H9 (cell line): ENCODE data around the gene DECR2. TPM values are rescaled to one million over a fixed set of nuclear protein-coding genes. Genes with fewer than 3 reads are reported as not detected.

ENCODE experiments used
- DNase-seq: peaks from one replicate; pipeline ENCODE4 v3.0.0-alpha.2; 2017
- H2AFZ ChIP-seq: one replicate; pipeline ENCODE4 v1.6.1; 2013; ENCODE audit warnings: mild to moderate bottlenecking, low read length, control low read depth, moderate library complexity
- H2AK5ac ChIP-seq: 2 replicates; pipeline ENCODE4 v1.6.1; 2013; ENCODE audit warnings: low read length, control low read depth, mixed read lengths; ENCODE audit not compliant: insufficient read length
- H2BK120ac ChIP-seq: one replicate; pipeline ENCODE4 v1.6.1; 2013; ENCODE audit warnings: low read depth, mild to moderate bottlenecking, low read length, control low read depth, inconsistent platforms; ENCODE audit not compliant: poor library complexity, severe bottlenecking
- H2BK12ac ChIP-seq: 2 replicates; pipeline ENCODE4 v1.6.1; 2013; ENCODE audit warnings: low read length, control low read depth, mixed read lengths, low read depth; ENCODE audit not compliant: insufficient read length
- H2BK15ac ChIP-seq: 2 replicates; pipeline ENCODE4 v1.6.1; 2013; ENCODE audit warnings: low read depth, low read length, control low read depth
- H2BK20ac ChIP-seq: one replicate; pipeline ENCODE4 v1.6.1; 2013; ENCODE audit warnings: low read depth, mild to moderate bottlenecking, low read length, control low read depth, inconsistent platforms; ENCODE audit not compliant: poor library complexity, severe bottlenecking
- H2BK5ac ChIP-seq: 2 replicates; pipeline ENCODE4 v1.6.1; 2013; ENCODE audit warnings: low read length, control low read depth, mixed read lengths; ENCODE audit not compliant: insufficient read length
- H3K14ac ChIP-seq: 2 replicates; pipeline ENCODE4 v1.6.1; 2013; ENCODE audit warnings: low read length, control low read depth; ENCODE audit not compliant: insufficient read depth
- H3K18ac ChIP-seq: 2 replicates; pipeline ENCODE4 v1.6.1; 2013; ENCODE audit warnings: low read depth, mild to moderate bottlenecking, mixed read lengths, low read length, control low read depth; ENCODE audit not compliant: insufficient read length
- H3K23ac ChIP-seq: 2 replicates; pipeline ENCODE4 v1.6.1; 2013; ENCODE audit warnings: low read length, control low read depth, mixed read lengths, low read depth; ENCODE audit not compliant: insufficient read length
- H3K23me2 ChIP-seq: 2 replicates; pipeline ENCODE4 v1.6.1; 2013; ENCODE audit warnings: low read depth, mild to moderate bottlenecking, mixed read lengths, low read length, control low read depth; ENCODE audit not compliant: insufficient read length, poor library complexity, severe bottlenecking
- H3K27ac ChIP-seq: 2 replicates; pipeline ENCODE4 v1.5.1; 2013; ENCODE audit warnings: low read length, control low read depth, mixed read lengths, low read depth; ENCODE audit not compliant: insufficient read length
- H3K27me3 ChIP-seq: 2 replicates; pipeline ENCODE4 v1.6.1; 2013; ENCODE audit warnings: low read length, control low read depth, inconsistent platforms; ENCODE audit not compliant: insufficient read depth
- H3K4ac ChIP-seq: 2 replicates; pipeline ENCODE4 v1.6.1; 2013; ENCODE audit warnings: low read depth, mild to moderate bottlenecking, control low read depth, inconsistent platforms, low read length, moderate library complexity
- H3K4me1 ChIP-seq: 2 replicates; pipeline ENCODE4 v1.6.1; 2013; ENCODE audit warnings: low read length, control low read depth, inconsistent platforms; ENCODE audit not compliant: insufficient read depth
- H3K4me2 ChIP-seq: 2 replicates; pipeline ENCODE4 v1.6.1; 2013; ENCODE audit warnings: low read length, control low read depth, mixed read lengths; ENCODE audit not compliant: insufficient read length, insufficient read depth
- H3K56ac ChIP-seq: 2 replicates; pipeline ENCODE4 v1.6.1; 2013; ENCODE audit warnings: low read depth, mild to moderate bottlenecking, mixed read lengths, low read length, control low read depth; ENCODE audit not compliant: insufficient read length
- H3K79me1 ChIP-seq: 2 replicates; pipeline ENCODE4 v1.6.1; 2013; ENCODE audit warnings: low read depth, mild to moderate bottlenecking, moderate library complexity, low read length, control low read depth, inconsistent platforms; ENCODE audit not compliant: insufficient read depth, poor library complexity, severe bottlenecking
- H3K79me2 ChIP-seq: 2 replicates; pipeline ENCODE4 v1.6.1; 2013; ENCODE audit warnings: low read length, control low read depth, inconsistent platforms; ENCODE audit not compliant: insufficient read depth
- H3K9ac ChIP-seq: 2 replicates; pipeline ENCODE4 v1.6.1; 2013; ENCODE audit warnings: low read length, control low read depth, mixed read lengths; ENCODE audit not compliant: insufficient read length; ENCODE audit errors: extremely low read depth
- H3K9me3 ChIP-seq: one replicate; pipeline ENCODE4 v1.6.1; 2013; ENCODE audit warnings: low read depth, low read length, inconsistent platforms; ENCODE audit not compliant: control insufficient read depth
- H3T11ph ChIP-seq: one replicate; pipeline ENCODE4 v1.6.1; 2013; ENCODE audit warnings: mild to moderate bottlenecking, low read length, control low read depth, inconsistent platforms
- H4K20me1 ChIP-seq: one replicate; pipeline ENCODE4 v1.6.1; 2013; ENCODE audit not compliant: control insufficient read depth, insufficient read length, insufficient read depth
- H4K5ac ChIP-seq: 2 replicates; pipeline ENCODE4 v1.6.1; 2013; ENCODE audit warnings: low read depth, mild to moderate bottlenecking, mixed read lengths, low read length, control low read depth; ENCODE audit not compliant: insufficient read length
- H4K8ac ChIP-seq: replicated peaks from 2 replicates; pipeline ENCODE4 v1.6.1; 2013; ENCODE audit warnings: low read length, control low read depth, mixed read lengths, low read depth; ENCODE audit not compliant: insufficient read length
- H4K91ac ChIP-seq: 2 replicates; pipeline ENCODE4 v1.6.1; 2013; ENCODE audit warnings: low read depth, mild to moderate bottlenecking, moderate library complexity, mixed read lengths, low read length, control low read depth; ENCODE audit not compliant: insufficient read length
- H3K27ac Mint-ChIP-seq, 3 experiments: 2 replicates in 2 of 3; 3 replicates in 1 of 3; pipeline ENCODE4 v1.8.0; 2020 to 2021; ENCODE audit warnings: mixed read lengths in 3 of 3, mild to moderate bottlenecking in 1 of 3, moderate library complexity in 1 of 3
- H3K27me3 Mint-ChIP-seq: 2 replicates; pipeline ENCODE4 v1.8.0; 2021; ENCODE audit warnings: low read depth, mild to moderate bottlenecking, moderate library complexity, mixed read lengths
- H3K36me3 Mint-ChIP-seq, 3 experiments: 2 replicates in 2 of 3; 3 replicates in 1 of 3; pipeline ENCODE4 v1.8.0; 2020 to 2021; ENCODE audit warnings: low read depth in 3 of 3, mixed read lengths in 3 of 3; ENCODE audit not compliant: insufficient read depth in 1 of 3
- H3K4me1 Mint-ChIP-seq, 2 experiments: 2 replicates each; pipeline ENCODE4 v1.8.0; 2020; ENCODE audit warnings: mixed read lengths in 2 of 2
- H3K4me3 Mint-ChIP-seq, 2 experiments: 2 replicates in 1 of 2; 3 replicates in 1 of 2; pipeline ENCODE4 v1.8.0; 2020 to 2021; ENCODE audit warnings: mild to moderate bottlenecking in 2 of 2, mixed read lengths in 2 of 2, moderate library complexity in 1 of 2
- H3K9me3 Mint-ChIP-seq, 2 experiments: 2 replicates in 1 of 2; 3 replicates in 1 of 2; pipeline ENCODE4 v1.8.0; 2020; ENCODE audit warnings: mild to moderate bottlenecking in 2 of 2, mixed read lengths in 2 of 2, moderate library complexity in 1 of 2
- WGBS: extraction: QIAGEN DNeasy Blood & Tissue Kit; methylation state at CpG from one replicate; pipeline ENCODE4 v1.1.7; 2013; ENCODE audit warnings: missing lambda C conversion rate, low lambda C conversion rate, mixed read lengths; ENCODE audit not compliant: insufficient read length; ENCODE audit errors: extremely low coverage; 5-methylcytosine and 5-hydroxymethylcytosine counted together
- total RNA-seq: library from RNA; stranded (reverse); gene quantifications from 2 replicates; pipeline ENCODE4 v1.2.1, GENCODE V29; 2021
- TF ChIP-seq, protein P1 (sequence below): fragments of 200-600 bp; sonication (generic); conservative IDR thresholded peaks from 3 replicates; pipeline ENCODE4 v1.8.0; 2021; ENCODE audit warnings: antibody characterized with exemption, mild to moderate bottlenecking

DECR2 gene
- total RNA-seq, 1 experiment from 2014 or later = 39.3 TPM

DNA sequence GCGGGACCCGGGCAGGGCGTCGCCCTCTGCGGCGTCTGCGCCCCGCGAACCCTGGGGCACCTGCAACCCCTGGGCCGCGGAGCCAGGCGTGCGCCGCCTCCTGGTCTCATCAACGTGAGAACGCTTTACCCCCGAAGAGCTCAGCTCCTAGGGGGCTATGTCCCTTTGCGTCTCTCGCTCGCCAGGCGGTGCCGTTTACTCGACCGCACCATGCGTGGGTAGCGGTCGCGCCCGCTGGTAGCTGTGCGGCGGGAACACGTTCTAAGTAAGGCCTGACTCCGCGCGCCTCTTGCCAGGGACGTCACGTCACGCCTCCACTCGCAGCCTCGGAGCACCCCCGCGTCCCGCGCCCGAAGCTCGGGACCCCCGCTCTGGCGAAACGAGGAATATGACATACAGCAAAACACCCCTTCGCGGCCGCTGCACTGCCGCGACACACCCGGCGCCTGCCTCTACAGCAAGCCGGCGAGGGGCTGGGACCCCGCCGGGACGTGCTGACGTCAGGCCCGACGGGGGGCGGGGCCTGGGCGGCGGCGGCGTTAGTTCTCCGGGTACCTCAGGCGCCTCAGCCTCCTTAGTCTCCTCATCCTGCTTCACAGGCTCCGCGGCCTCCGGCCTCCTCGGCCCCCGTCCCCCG, 23.5 kb downstream of the DECR2 start, which contains the start of gene RAB11FIP3:
Gene RAB11FIP3, plus strand, starts transcription at position 568 of the 637 bp plus-strand sequence. CDS start 358 bp downstream, outside the sequence.
- Mint-ChIP-seq H3K27ac (peak within 1 kb of the TSS in 1 of 3 experiments; percentile 59; a peak in 1 of 7 replicates), H3K27me3 (peaks cover 61% of the 10 kb centered on the region), H3K4me1 (peaks cover 17 to 24% of the 10 kb centered on the region in 2 experiments), H3K4me3 (peak within 1 kb of the TSS; percentile 73 to 82), H3K9me3 (no peaks in the 10 kb centered on the region; a peak in 1 of 5 replicates), H3K36me3 (peaks cover 7 to 25% (median 14%) of the 10 kb centered on the region in 3 experiments; a peak in 6 of 7 replicates)
- Histone ChIP-seq H3K4me2 (peak within 1 kb of the TSS; percentile 55), H2AFZ (no peak within 1 kb of the TSS), H3T11ph (no peak within 1 kb of the TSS), H2BK5ac (no peak within 1 kb of the TSS), H3K14ac (peak within 1 kb of the TSS; percentile 62), H3K9ac (no peak within 1 kb of the TSS), H2BK15ac (no peak within 1 kb of the TSS), H4K8ac (no peak within 1 kb of the TSS), H3K18ac (peak within 1 kb of the TSS; percentile 27), H3K23me2 (peaks cover 18% of the 10 kb centered on the region), H3K79me2 (peaks cover 5% of the 10 kb centered on the region; the same call in 1 of the 2 replicates), H2BK120ac (no peak within 1 kb of the TSS), H3K23ac (no peak within 1 kb of the TSS), H3K27me3 (peaks cover 16% of the 10 kb centered on the region; the same call in 1 of the 2 replicates), H2AK5ac (no peak within 1 kb of the TSS), H2BK12ac (no peak within 1 kb of the TSS), H4K91ac (no peak within 1 kb of the TSS), H3K79me1 (no peaks in the 10 kb centered on the region), H3K4me1 (no peaks in the 10 kb centered on the region), H3K4ac (no peak within 1 kb of the TSS), H4K20me1 (no peaks in the 10 kb centered on the region), H2BK20ac (no peak within 1 kb of the TSS), H3K27ac (no peak within 1 kb of the TSS), H3K9me3 (no peaks in the 10 kb centered on the region), H4K5ac (no peak within 1 kb of the TSS), H3K56ac (no peak within 1 kb of the TSS)
- TF ChIP-seq, protein P1, sequence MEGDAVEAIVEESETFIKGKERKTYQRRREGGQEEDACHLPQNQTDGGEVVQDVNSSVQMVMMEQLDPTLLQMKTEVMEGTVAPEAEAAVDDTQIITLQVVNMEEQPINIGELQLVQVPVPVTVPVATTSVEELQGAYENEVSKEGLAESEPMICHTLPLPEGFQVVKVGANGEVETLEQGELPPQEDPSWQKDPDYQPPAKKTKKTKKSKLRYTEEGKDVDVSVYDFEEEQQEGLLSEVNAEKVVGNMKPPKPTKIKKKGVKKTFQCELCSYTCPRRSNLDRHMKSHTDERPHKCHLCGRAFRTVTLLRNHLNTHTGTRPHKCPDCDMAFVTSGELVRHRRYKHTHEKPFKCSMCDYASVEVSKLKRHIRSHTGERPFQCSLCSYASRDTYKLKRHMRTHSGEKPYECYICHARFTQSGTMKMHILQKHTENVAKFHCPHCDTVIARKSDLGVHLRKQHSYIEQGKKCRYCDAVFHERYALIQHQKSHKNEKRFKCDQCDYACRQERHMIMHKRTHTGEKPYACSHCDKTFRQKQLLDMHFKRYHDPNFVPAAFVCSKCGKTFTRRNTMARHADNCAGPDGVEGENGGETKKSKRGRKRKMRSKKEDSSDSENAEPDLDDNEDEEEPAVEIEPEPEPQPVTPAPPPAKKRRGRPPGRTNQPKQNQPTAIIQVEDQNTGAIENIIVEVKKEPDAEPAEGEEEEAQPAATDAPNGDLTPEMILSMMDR = peak; percentile 47
- no CpG with 5 or more reads among the region's 77 CpGs for WGBS
- DNase-seq = peak; percentile 85
